Kidney epithelial cell (primary cell): Measurements from ENCODE around the gene HS3ST4. TPM values are rescaled to one million over a fixed set of nuclear protein-coding genes. Genes with fewer than 3 reads are reported as not detected.

Experiments used
- DNase-seq: peaks from one replicate; pipeline ENCODE4 v3.0.0-alpha.2; 2010; ENCODE audit warnings: low read depth
- H3K27me3 ChIP-seq: 2 replicates; pipeline ENCODE4 v1.6.0; 2011; ENCODE audit warnings: low read length; ENCODE audit not compliant: control insufficient read depth, insufficient read depth
- H3K36me3 ChIP-seq: 2 replicates; pipeline ENCODE4 v1.5.1; 2011; ENCODE audit warnings: low read length; ENCODE audit not compliant: control insufficient read depth, insufficient read depth
- H3K4me3 ChIP-seq: 2 replicates; pipeline ENCODE4 v1.5.1; 2011; ENCODE audit warnings: low read depth, mild to moderate bottlenecking, control low read depth, low read length
- total RNA-seq: library from RNA; depleted of rRNA; stranded (reverse); fragments of >200 nt; gene quantifications from 2 replicates; pipeline ENCODE4 v1.2.3, GENCODE V29; 2015
- TF ChIP-seq, protein P1 (sequence below): IDR thresholded peaks from 2 replicates; pipeline ENCODE4 v1.5.1; 2011; ENCODE audit warnings: mild to moderate bottlenecking, moderate library complexity, low read length, control low read depth, inconsistent platforms; ENCODE audit not compliant: insufficient read depth, poor library complexity, severe bottlenecking

Gene HS3ST4
- total RNA-seq, 1 donor from 2014 or later, result 0.21 TPM

DNA sequence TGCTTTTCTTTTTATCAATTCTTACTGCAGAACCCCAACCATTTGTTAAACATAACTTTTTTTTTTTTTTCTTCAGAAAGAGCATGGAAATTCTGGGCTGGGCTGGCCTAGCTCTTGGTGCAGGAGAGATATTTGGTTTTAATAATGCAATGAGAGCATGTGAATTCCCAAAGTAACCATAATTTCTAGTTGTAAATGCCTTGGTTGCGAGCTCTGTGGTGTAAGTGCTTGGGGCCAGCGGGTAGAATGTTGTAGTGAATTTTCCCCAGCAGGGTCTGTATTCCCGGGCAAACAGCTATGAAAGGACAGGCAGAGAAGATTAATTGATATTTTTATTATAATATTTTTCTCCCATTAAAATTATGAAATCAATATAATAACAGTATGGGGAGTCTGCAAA is 465.6 kb downstream of the HS3ST4 start:
- Histone ChIP-seq H3K27me3 (no peaks in the 10 kb centered on the region), H3K36me3 (no peaks in the 10 kb centered on the region), H3K4me3 (no peak overlapping the region)
- TF ChIP-seq, protein P1, sequence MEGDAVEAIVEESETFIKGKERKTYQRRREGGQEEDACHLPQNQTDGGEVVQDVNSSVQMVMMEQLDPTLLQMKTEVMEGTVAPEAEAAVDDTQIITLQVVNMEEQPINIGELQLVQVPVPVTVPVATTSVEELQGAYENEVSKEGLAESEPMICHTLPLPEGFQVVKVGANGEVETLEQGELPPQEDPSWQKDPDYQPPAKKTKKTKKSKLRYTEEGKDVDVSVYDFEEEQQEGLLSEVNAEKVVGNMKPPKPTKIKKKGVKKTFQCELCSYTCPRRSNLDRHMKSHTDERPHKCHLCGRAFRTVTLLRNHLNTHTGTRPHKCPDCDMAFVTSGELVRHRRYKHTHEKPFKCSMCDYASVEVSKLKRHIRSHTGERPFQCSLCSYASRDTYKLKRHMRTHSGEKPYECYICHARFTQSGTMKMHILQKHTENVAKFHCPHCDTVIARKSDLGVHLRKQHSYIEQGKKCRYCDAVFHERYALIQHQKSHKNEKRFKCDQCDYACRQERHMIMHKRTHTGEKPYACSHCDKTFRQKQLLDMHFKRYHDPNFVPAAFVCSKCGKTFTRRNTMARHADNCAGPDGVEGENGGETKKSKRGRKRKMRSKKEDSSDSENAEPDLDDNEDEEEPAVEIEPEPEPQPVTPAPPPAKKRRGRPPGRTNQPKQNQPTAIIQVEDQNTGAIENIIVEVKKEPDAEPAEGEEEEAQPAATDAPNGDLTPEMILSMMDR, result no peak
- no peak for DNase-seq

DNA sequence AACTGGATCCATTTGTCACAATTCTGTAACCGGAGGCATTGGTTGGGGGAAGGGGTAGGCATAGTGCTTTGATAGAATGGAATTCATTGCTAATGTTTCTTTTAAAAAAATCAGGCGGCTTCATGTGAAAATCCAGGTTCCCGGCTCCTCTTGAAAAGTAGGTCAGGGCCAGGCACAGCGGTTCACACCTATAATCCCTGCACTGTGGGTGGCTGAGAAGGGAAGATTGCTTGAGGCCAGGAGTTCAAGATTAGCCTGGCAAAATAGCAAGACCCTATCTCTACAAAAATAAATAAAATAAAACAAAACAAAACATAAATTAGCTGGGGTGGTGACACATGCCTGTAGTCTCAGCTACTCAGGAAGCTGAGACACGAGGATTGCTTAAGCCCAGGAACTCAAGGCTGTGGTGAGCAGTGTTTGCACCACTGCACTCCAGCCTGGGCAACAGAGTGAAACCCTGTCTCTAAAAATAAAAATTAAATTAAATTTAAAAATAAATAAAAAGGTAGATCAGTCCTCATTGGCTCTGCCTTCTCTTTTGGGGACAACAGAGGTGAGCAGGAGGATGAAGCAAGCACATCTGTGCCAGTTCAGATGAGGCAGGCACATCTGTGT is 466.5 kb downstream of the HS3ST4 start:
- TF ChIP-seq, protein P1, result no peak
- Histone ChIP-seq H3K4me3 (no peak overlapping the region), H3K27me3 (no peaks in the 10 kb centered on the region), H3K36me3 (no peaks in the 10 kb centered on the region)
- no peak for DNase-seq

DNA sequence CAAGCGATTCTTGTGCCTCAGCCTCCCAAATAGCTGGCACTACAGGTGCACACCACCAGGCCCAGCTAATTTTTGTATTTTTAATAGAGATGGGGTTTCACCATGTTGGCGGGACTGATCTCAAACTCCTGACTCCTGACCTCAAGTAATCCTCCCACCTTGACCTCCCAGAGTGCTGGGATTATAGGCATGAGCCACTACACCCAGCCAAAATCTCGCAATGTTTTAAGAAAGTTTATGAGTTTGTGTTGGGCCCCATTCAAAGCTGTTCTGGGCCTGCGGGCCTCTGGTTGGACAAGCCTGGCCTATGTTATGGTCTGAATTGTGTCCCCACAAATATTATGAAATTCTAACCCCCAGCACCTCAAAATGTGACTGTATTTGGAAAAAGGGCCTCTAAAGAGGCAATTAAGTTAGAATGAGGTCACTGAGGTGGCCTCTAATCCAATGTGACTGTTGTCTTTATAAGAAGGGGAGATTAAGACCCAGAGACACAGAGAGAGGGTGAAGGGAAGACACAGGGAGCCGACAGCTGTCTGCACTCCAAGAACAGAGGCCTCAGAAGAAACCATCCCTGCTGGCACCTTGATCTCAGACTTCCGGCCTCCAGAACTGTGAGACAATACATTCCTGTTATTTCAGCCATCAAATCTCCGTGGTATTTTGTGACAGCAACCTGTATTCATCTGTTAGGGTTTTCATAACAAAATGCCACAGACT is 469.9 kb downstream of the HS3ST4 start:
- no peaks in the 10 kb centered on the region for H3K27me3 ChIP-seq
- TF ChIP-seq, protein P1, result no peak
- H3K36me3 ChIP-seq, result no peaks in the 10 kb centered on the region
- no peak overlapping the region for H3K4me3 ChIP-seq
- no peak for DNase-seq

DNA sequence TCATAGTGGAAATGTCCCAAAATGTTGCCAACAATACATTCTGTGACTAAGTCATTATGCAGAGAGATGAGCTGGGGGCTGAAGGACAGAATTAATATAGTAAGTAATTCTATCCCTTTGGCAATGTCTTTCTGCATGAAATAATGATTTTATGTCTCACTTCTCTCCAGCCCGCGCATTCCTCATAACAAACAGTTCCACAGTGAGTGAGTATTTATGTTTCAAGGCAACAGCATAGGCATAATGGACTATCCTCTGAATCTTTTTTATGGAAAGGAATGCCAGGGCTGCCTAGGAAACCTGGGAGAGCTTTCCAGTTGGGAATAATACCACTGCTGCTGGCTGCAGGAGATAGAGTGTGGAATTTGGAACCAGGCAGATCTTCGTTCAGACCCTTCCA is 477.7 kb downstream of the HS3ST4 start:
- Histone ChIP-seq H3K4me3 (no peak overlapping the region), H3K27me3 (no peaks in the 10 kb centered on the region), H3K36me3 (no peaks in the 10 kb centered on the region)
- TF ChIP-seq, protein P1, result no peak
- DNase-seq, result no peak

DNA sequence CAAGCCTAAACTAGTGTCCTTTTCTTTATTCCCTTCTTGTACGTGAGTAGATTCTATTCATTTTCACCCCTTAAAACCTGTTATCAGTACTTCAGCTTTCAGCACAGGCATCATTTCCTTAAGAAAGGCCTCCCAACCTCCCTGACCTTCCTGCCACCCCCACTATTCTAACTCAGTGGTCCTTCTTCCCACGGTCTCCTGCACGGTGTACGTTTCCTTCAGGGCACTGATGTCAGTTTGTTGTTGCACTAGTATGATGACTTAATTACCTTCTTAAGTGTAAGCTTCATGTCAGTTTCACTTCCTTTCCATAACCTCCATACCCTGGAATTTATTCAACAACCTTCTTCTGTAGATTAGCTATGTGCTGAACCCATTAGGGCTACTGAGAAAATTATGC is 484.2 kb downstream of the HS3ST4 start:
- no peaks in the 10 kb centered on the region for H3K36me3 ChIP-seq
- no peaks in the 10 kb centered on the region for H3K27me3 ChIP-seq
- no peak overlapping the region for H3K4me3 ChIP-seq
- TF ChIP-seq, protein P1, result no peak
- no peak for DNase-seq

DNA sequence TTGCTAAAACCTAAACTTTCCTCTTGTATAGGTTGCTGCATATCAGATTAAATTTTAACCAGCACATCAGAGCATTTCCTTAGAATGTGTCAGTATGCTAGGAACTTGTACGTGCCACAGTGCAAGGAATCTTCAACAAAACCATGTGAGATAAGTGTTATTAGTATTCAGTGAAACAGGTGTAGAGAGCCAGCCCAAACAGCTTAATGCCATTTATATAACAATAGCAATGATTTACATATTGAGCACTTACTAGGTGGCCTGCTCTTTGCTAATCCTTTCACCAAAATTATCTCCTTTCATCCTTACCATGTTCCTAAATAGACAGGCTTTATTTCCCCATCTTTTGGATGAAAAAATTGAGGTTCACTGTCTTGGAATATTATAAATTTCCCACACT is 485.7 kb downstream of the HS3ST4 start:
- no peak overlapping the region for H3K4me3 ChIP-seq
- TF ChIP-seq, protein P1, result no peak
- no peak for DNase-seq
- H3K36me3 ChIP-seq, result no peaks in the 10 kb centered on the region
- no peaks in the 10 kb centered on the region for H3K27me3 ChIP-seq
